ENCODE measurements around the gene ALOXE3. TPM values are rescaled to one million over a fixed set of nuclear protein-coding genes. Genes with fewer than 3 reads are reported as not detected.

Gene ALOXE3
- total RNA-seq, 1 donor from 2014 or later = not detected

GRCh38 chr17:8059131-8059530 is 59.2 kb downstream of the ALOXE3 start:
- no peaks in the 10 kb centered on the region for H3K36me3 Mint-ChIP-seq (ENCODE audit: insufficient read depth)
- peaks cover 22% of the 10 kb centered on the region for H3K4me1 Mint-ChIP-seq (ENCODE audit: low read depth)
- no peak for TF ChIP-seq CTCF (IDR thresholded peaks at IDR 0.05; ENCODE audit: unreplicated experiment)
- no peaks in the 10 kb centered on the region for H3K9me3 Mint-ChIP-seq (ENCODE audit: low read depth)
- peaks cover 71% of the 10 kb centered on the region for H3K27me3 Mint-ChIP-seq
- H3K4me3 Mint-ChIP-seq (ENCODE audit: low read depth) = no peak overlapping the region
- no peak overlapping the region for H3K27ac Mint-ChIP-seq
- no peak for DNase-seq (ENCODE audit: low spot score, unreplicated experiment)

GRCh38 chr17:8057691-8058114 is 60.6 kb downstream of the ALOXE3 start:
- no peak overlapping the region for H3K27ac Mint-ChIP-seq
- H3K36me3 Mint-ChIP-seq (ENCODE audit: insufficient read depth) = no peaks in the 10 kb centered on the region
- H3K27me3 Mint-ChIP-seq = peaks cover 60% of the 10 kb centered on the region
- no peak for DNase-seq (ENCODE audit: low spot score, unreplicated experiment)
- peak; percentile 74 for TF ChIP-seq CTCF (IDR thresholded peaks at IDR 0.05; ENCODE audit: unreplicated experiment)
- peaks cover 22% of the 10 kb centered on the region for H3K4me1 Mint-ChIP-seq (ENCODE audit: low read depth)
- no peaks in the 10 kb centered on the region for H3K9me3 Mint-ChIP-seq (ENCODE audit: low read depth)
- H3K4me3 Mint-ChIP-seq (ENCODE audit: low read depth) = no peak overlapping the region

- Mint-ChIP-seq H3K4me1 (ENCODE audit: low read depth) (peaks cover 19% of the 10 kb centered on the region), H3K27ac (peak overlapping the region; percentile 68), H3K9me3 (ENCODE audit: low read depth) (no peaks in the 10 kb centered on the region), H3K36me3 (ENCODE audit: insufficient read depth) (no peaks in the 10 kb centered on the region), H3K4me3 (ENCODE audit: low read depth) (peak overlapping the region; percentile 12), H3K27me3 (peaks cover 54% of the 10 kb centered on the region)
- no peak for DNase-seq (ENCODE audit: low spot score, unreplicated experiment)
- TF ChIP-seq CTCF (IDR thresholded peaks at IDR 0.05; ENCODE audit: unreplicated experiment) = no peak
Observed at GRCh38 chr17:8056976-8057625, 61.2 kb downstream of the ALOXE3 start.

- H3K4me1 Mint-ChIP-seq (ENCODE audit: low read depth) = peaks cover 19% of the 10 kb centered on the region
- TF ChIP-seq CTCF (IDR thresholded peaks at IDR 0.05; ENCODE audit: unreplicated experiment) = no peak
- no peaks in the 10 kb centered on the region for H3K9me3 Mint-ChIP-seq (ENCODE audit: low read depth)
- no peaks in the 10 kb centered on the region for H3K36me3 Mint-ChIP-seq (ENCODE audit: insufficient read depth)
- peak overlapping the region; percentile 68 for H3K27ac Mint-ChIP-seq
- no peak for DNase-seq (ENCODE audit: low spot score, unreplicated experiment)
- H3K4me3 Mint-ChIP-seq (ENCODE audit: low read depth) = peak overlapping the region; percentile 12
- peaks cover 47% of the 10 kb centered on the region for H3K27me3 Mint-ChIP-seq
Observed at GRCh38 chr17:8056232-8056975, 61.9 kb downstream of the ALOXE3 start.

DNA sequence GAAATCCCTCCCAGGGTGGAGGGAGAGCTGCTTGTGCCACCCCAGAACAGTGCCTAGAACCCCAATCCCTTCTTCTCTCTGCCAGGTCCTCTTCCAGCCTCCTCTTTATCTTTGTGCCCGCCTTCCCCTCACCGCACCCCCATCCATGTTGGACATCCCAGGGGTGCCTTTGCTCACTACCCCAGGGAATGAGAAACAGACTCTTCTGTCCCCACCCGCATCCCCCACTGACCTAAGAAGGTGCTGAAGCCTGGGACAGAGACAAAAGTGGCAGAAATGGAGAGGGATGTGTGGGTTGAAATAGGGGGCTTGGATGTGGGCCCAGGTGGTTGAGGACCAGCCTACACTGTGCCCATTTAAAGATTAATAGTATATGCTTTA is 62.5 kb downstream of the ALOXE3 start:
- Mint-ChIP-seq H3K4me1 (ENCODE audit: low read depth) (peaks cover 19% of the 10 kb centered on the region), H3K4me3 (ENCODE audit: low read depth) (no peak overlapping the region), H3K36me3 (ENCODE audit: insufficient read depth) (no peaks in the 10 kb centered on the region), H3K27ac (peak overlapping the region; percentile 12), H3K27me3 (peaks cover 44% of the 10 kb centered on the region), H3K9me3 (ENCODE audit: low read depth) (no peaks in the 10 kb centered on the region)
- TF ChIP-seq CTCF (IDR thresholded peaks at IDR 0.05; ENCODE audit: unreplicated experiment) = no peak
- no peak for DNase-seq (ENCODE audit: low spot score, unreplicated experiment)

All from progenitor cell of endocrine pancreas (in vitro differentiated cells).